Measurements from ENCODE around the gene UVRAG.
"Not testable (repeated sequence)": the region's sequence is repeated elsewhere in the genome, so short reads cannot be mapped to it uniquely, and the experiment has no call there.

Gene UVRAG

DNA sequence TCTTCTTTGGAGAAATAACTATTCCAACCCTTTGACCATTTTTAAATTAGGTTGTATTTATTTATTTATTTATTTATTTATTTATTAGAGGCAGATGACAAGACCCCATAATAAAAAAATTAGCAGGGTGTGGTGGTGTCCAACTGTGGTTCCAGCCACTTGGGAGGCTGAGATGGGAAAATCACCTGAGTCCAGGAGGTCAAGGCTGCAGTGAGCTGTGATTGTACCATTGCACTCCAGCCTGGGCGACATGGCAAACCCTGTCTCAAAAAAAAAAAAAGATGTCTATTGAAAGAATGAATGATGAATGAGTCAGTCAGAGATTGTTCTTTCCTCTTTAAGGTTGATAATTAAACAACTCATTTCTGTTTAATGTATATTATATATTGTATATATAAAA is 261.7 kb downstream of the UVRAG start:
- H3K4me1 ChIP-seq = peaks cover 24% of the 10 kb centered on the region
- H3K27ac ChIP-seq = no peak overlapping the region
- 0 out of 2 replicates have a peak, but pooled peaks cover 6% of the 10 kb centered on the region for H3K36me3 ChIP-seq
- H4K20me1 ChIP-seq = no peaks in the 10 kb centered on the region
- H3K27me3 ChIP-seq = no peaks in the 10 kb centered on the region
- H3K9me3 ChIP-seq = peaks cover 9% of the 10 kb centered on the region; the same call in 1 of the 2 replicates
- TF ChIP-seq Cebpa-rat (IDR thresholded peaks at IDR 0.05) = no peak
- H3K4me2 ChIP-seq = no peak overlapping the region
- H3K4me3 ChIP-seq = no peak overlapping the region
- H3K9ac ChIP-seq = no peak overlapping the region

DNA sequence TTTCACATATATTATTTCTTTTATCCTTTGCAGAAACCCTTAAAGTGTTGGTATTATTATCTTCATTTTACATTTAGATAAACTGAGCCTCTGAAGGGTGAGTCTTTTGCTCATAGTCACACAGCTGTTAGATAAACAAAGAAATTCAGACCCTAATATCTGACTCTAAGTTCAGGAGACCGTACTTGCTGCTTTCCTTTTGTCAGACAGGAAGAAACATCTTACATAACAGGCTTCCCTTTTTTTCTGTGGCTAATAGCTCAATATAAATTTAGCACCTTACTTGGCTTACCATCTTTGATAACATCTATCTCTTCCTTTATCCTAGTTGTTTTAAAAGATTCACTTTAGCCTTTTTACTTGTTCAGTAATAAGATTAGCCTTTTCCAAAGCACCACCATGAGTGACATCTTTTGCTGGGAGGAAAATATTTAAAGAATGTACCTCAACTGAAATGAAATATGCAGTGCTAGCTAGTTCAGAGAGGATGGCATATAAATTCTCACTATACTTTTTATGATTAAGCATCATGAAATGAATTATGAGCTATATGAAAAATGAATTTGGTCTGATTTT is 262.7 kb downstream of the UVRAG start:
- no peaks in the 10 kb centered on the region for H3K27me3 ChIP-seq
- H3K4me3 ChIP-seq = no peak overlapping the region
- H3K27ac ChIP-seq = no peak overlapping the region
- 0 out of 2 replicates have a peak, but pooled peaks cover 6% of the 10 kb centered on the region for H3K36me3 ChIP-seq
- peaks cover 24% of the 10 kb centered on the region for H3K4me1 ChIP-seq
- H3K4me2 ChIP-seq = peak overlapping the region; percentile 41
- H3K9ac ChIP-seq = no peak overlapping the region
- TF ChIP-seq Cebpa-rat (IDR thresholded peaks at IDR 0.05) = no peak
- no peaks in the 10 kb centered on the region for H4K20me1 ChIP-seq
- peaks cover 9% of the 10 kb centered on the region; the same call in 1 of the 2 replicates for H3K9me3 ChIP-seq

- H3K9ac ChIP-seq, H3K9me3 ChIP-seq, H4K20me1 ChIP-seq, H3K27me3 ChIP-seq, H3K36me3 ChIP-seq, H3K4me3 ChIP-seq, H3K4me2 ChIP-seq, H3K27ac ChIP-seq: not testable (repeated sequence)
- H3K4me1 ChIP-seq = peaks cover 10% of the 10 kb centered on the region
Measured at GRCh38 chr11:76081084-76081483, 266.1 kb downstream of the UVRAG start.

DNA sequence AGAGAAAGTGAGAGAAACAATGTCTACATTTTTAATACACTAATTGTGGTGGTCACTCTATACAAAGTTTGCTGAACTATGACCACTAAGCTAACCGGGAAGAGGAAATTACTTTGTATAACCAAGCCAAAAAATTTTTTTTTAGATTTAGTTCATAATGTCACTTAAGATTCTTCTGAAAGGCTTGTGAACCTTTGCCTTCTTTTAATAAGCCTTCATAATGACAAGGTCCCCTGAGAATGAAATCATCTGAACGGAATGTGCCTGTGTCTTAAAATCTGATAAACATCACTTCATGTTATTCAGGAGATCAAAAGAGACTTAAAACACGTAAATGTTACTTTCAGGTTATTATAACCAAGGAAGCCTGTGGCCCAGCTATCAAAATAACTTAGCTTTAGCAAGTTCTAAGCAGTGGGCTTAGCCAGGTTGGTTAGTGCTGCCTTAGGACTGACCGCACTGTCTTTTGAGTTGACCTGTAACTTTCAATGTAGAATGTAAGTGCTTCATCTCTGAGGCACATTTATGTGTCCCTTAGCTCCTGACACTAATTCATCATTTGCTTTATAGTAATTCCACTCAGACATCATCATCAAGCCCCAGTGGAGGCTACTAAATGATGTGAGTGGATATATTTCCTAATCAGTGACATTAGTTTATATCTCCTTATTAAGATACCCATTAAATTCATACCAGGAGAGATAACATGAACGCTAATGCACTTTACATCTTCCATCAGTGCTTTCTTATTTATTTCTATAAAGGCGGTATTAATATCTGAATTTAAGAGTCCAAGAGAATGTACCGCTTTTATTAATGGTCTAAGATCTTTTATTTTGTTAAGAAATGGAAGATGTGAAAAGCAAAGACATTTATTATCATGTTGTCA is 268.8 kb downstream of the UVRAG start:
- no peak for TF ChIP-seq Cebpa-rat (IDR thresholded peaks at IDR 0.05)
- Histone ChIP-seq H4K20me1 (0 out of 2 replicates have a peak, but pooled peaks cover 5% of the 10 kb centered on the region), H3K4me1 (no peaks in the 10 kb centered on the region), H3K36me3 (peaks cover 8% of the 10 kb centered on the region; the same call in 1 of the 2 replicates), H3K9ac (no peak overlapping the region), H3K4me3 (no peak overlapping the region), H3K4me2 (no peak overlapping the region), H3K9me3 (no peaks in the 10 kb centered on the region), H3K27me3 (no peaks in the 10 kb centered on the region), H3K27ac (no peak overlapping the region)

DNA sequence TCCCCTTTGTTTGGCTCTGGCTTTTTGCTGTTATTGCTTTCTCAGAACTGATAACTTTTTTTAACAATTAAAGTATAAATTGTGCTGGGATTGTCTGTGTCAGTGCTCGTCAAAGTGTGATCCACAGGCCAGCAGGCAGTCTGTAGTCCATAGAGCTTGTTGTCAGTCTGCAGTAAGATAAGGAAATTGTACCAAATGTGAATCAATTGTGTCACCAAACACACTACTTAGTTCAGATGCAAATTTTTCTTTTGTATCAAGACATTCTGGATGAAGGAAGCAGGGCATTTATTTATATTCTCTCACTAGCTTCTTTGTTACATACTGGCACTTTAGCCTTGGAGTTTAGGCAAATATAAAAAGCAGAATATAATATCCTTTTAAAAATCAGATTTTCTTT is 270.3 kb downstream of the UVRAG start:
- Histone ChIP-seq H3K27me3 (no peaks in the 10 kb centered on the region), H4K20me1 (0 out of 2 replicates have a peak, but pooled peaks cover 5% of the 10 kb centered on the region), H3K9me3 (no peaks in the 10 kb centered on the region), H3K27ac (no peak overlapping the region), H3K4me1 (no peaks in the 10 kb centered on the region), H3K4me3 (no peak overlapping the region), H3K36me3 (peaks cover 11% of the 10 kb centered on the region), H3K4me2 (no peak overlapping the region), H3K9ac (no peak overlapping the region)
- TF ChIP-seq Cebpa-rat (IDR thresholded peaks at IDR 0.05) = no peak

GRCh38 chr11:76086743-76087635 is 272.0 kb downstream of the UVRAG start:
- no peaks in the 10 kb centered on the region for H3K27me3 ChIP-seq
- no peak overlapping the region for H3K4me2 ChIP-seq
- no peak overlapping the region for H3K9ac ChIP-seq
- no peaks in the 10 kb centered on the region for H3K4me1 ChIP-seq
- no peak overlapping the region for H3K4me3 ChIP-seq
- H3K27ac ChIP-seq = no peak overlapping the region
- 0 out of 2 replicates have a peak, but pooled peaks cover 5% of the 10 kb centered on the region for H4K20me1 ChIP-seq
- TF ChIP-seq Cebpa-rat (IDR thresholded peaks at IDR 0.05) = no peak
- peaks cover 11% of the 10 kb centered on the region for H3K9me3 ChIP-seq
- peaks cover 12% of the 10 kb centered on the region for H3K36me3 ChIP-seq

- Histone ChIP-seq H3K9ac (no peak overlapping the region), H3K27ac (no peak overlapping the region), H3K9me3 (peaks cover 12% of the 10 kb centered on the region), H3K4me2 (no peak overlapping the region), H3K4me3 (no peak overlapping the region), H3K4me1 (no peaks in the 10 kb centered on the region), H3K36me3 (peaks cover 12% of the 10 kb centered on the region), H4K20me1 (0 out of 2 replicates have a peak, but pooled peaks cover 5% of the 10 kb centered on the region), H3K27me3 (no peaks in the 10 kb centered on the region)
- TF ChIP-seq Cebpa-rat (IDR thresholded peaks at IDR 0.05) = no peak
Measured at GRCh38 chr11:76087749-76088148, 272.7 kb downstream of the UVRAG start.

GRCh38 chr11:76088511-76088910 is 273.5 kb downstream of the UVRAG start:
- Histone ChIP-seq H3K9me3 (peaks cover 12% of the 10 kb centered on the region), H3K4me2 (no peak overlapping the region), H3K27me3 (no peaks in the 10 kb centered on the region), H4K20me1 (0 out of 2 replicates have a peak, but pooled peaks cover 5% of the 10 kb centered on the region), H3K4me3 (no peak overlapping the region), H3K27ac (no peak overlapping the region), H3K36me3 (peaks cover 12% of the 10 kb centered on the region), H3K9ac (no peak overlapping the region), H3K4me1 (no peaks in the 10 kb centered on the region)
- TF ChIP-seq Cebpa-rat (IDR thresholded peaks at IDR 0.05) = no peak

GRCh38 chr11:76090174-76090573 is 275.2 kb downstream of the UVRAG start:
- Histone ChIP-seq H3K27me3 (no peaks in the 10 kb centered on the region), H3K36me3 (peaks cover 12% of the 10 kb centered on the region), H3K4me2 (no peak overlapping the region), H3K4me3 (no peak overlapping the region), H3K9me3 (peaks cover 12% of the 10 kb centered on the region), H3K9ac (no peak overlapping the region), H3K27ac (no peak overlapping the region), H3K4me1 (no peaks in the 10 kb centered on the region), H4K20me1 (0 out of 2 replicates have a peak, but pooled peaks cover 4% of the 10 kb centered on the region)
- TF ChIP-seq Cebpa-rat (IDR thresholded peaks at IDR 0.05) = no peak

Data from BLaER1 (cell line).